ENCODE results near the gene NCDN.

DNA sequence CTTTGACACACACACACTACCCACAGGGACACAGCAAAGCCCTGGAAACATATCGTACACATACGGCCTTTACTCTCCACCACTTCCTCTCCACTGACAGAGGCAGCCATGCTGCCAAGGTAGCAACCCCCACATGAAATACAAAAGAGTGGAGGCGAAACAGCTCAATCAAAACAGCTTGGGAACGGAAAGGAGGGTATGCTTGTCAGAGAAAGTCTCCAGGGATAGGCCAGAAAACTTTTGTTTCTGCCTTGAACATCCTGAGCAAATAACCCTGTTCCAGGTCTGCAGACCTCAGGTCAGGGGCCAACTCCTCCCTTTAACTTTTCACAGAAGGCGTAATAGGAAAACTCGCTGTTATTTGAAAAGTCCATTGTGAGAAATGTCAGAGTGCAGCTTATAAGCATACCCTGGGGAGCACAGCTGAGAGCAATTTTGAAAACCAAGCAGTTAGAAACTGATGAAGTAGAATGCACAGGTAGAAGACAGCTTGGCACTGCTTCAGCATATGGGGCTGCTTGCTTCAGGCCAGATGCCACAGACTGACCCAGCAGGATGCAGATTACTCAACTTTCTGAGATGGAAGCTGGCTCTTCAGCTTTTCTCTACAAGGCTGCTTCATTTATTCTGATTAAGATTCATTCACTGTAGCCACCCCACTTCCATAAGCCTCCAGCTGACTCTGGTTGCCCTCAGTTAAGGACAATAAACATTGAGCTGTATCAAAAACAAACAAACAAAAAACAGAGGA lies 18.4 kb upstream of the NCDN start:
- TF ChIP-seq POLR2A (IDR thresholded peaks at IDR 0.05), result no peak
- TF ChIP-seq CTCF (IDR thresholded peaks at IDR 0.05), result no peak
